Amniotic stem cell (primary cell): ENCODE results near the gene FCHSD2.

Experiments
- DNase-seq: peaks from one replicate; lab custom pipeline; 2025; lab: John Stamatoyannopoulos, UW

The FCHSD2 gene

GRCh38 chr11:72969894-72970335 is 172.2 kb downstream of the FCHSD2 start:
- no peak for DNase-seq

- DNase-seq: no peak
Measured at GRCh38 chr11:72968390-72968789, 173.7 kb downstream of the FCHSD2 start.

GRCh38 chr11:72965672-72966071 is 176.4 kb downstream of the FCHSD2 start:
- DNase-seq: no peak

GRCh38 chr11:72962717-72963116 is 179.4 kb downstream of the FCHSD2 start:
- DNase-seq: no peak

GRCh38 chr11:72962084-72962483 is 180.0 kb downstream of the FCHSD2 start:
- no peak for DNase-seq

GRCh38 chr11:72959998-72960731 is 182.0 kb downstream of the FCHSD2 start:
- no peak for DNase-seq

- DNase-seq: no peak
Measured at GRCh38 chr11:72958791-72959190, 183.3 kb downstream of the FCHSD2 start.

GRCh38 chr11:72955466-72955865 is 186.7 kb downstream of the FCHSD2 start:
- no peak for DNase-seq

- DNase-seq: no peak
Measured at GRCh38 chr11:72954860-72955259, 187.3 kb downstream of the FCHSD2 start.

GRCh38 chr11:72953637-72954036 is 188.5 kb downstream of the FCHSD2 start:
- DNase-seq: no peak

- no peak for DNase-seq
Measured at GRCh38 chr11:72951888-72952287, 190.2 kb downstream of the FCHSD2 start.

GRCh38 chr11:72951193-72951592 is 190.9 kb downstream of the FCHSD2 start:
- no peak for DNase-seq

- DNase-seq: no peak
Measured at GRCh38 chr11:72950685-72951084, 191.4 kb downstream of the FCHSD2 start.

- DNase-seq: no peak
Measured at GRCh38 chr11:72947229-72947628, 194.9 kb downstream of the FCHSD2 start.

- no peak for DNase-seq
Measured at GRCh38 chr11:72943664-72944063, 198.5 kb downstream of the FCHSD2 start.

- DNase-seq: no peak
Measured at GRCh38 chr11:72940417-72940816, 201.7 kb downstream of the FCHSD2 start.

- no peak for DNase-seq
Measured at GRCh38 chr11:72939031-72939430, 203.1 kb downstream of the FCHSD2 start.

- no peak for DNase-seq
Measured at GRCh38 chr11:72937439-72937838, 204.7 kb downstream of the FCHSD2 start.

- no peak for DNase-seq
Measured at GRCh38 chr11:72935700-72936099, 206.4 kb downstream of the FCHSD2 start.

GRCh38 chr11:72932132-72932570 is 210.0 kb downstream of the FCHSD2 start:
- no peak for DNase-seq

- DNase-seq: no peak
Measured at GRCh38 chr11:72930008-72930407, 212.1 kb downstream of the FCHSD2 start.

- DNase-seq: no peak
Measured at GRCh38 chr11:72929256-72929655, 212.9 kb downstream of the FCHSD2 start.

GRCh38 chr11:72927380-72927779 is 214.7 kb downstream of the FCHSD2 start:
- DNase-seq: no peak

- no peak for DNase-seq
Measured at GRCh38 chr11:72926076-72926475, 216.0 kb downstream of the FCHSD2 start.
